Caco-2 (cell line): ENCODE measurements around the gene ATP13A1. TPM values are rescaled to one million over a fixed set of nuclear protein-coding genes. Genes with fewer than 3 reads are reported as not detected.

Experiments used
- BruUV-seq: library from RNA; stranded (reverse); fragments of 400-500 nt; replicated peaks from 2 replicates; lab custom pipeline; 2021; lab: Mats Ljungman, UMichigan
- CTCF ChIA-PET: fragments of 300-600 bp; sonication (Branson Sonifier 250); formaldehyde crosslinking; loops from one replicate; lab custom pipeline; 2022; ENCODE audit warnings: antibody characterized with exemption; lab: Charles Lee
- POLR2A ChIA-PET: fragments of 300-600 bp; sonication (Branson Sonifier 250); formaldehyde crosslinking; loops from one replicate; lab custom pipeline; 2022; ENCODE audit warnings: antibody characterized with exemption; lab: Charles Lee
- DNase-seq, 2 experiments: peaks; one replicate each; pipeline versions ENCODE4 v3.0.0 to v3.0.0-alpha.2; 2020 to 2022
- H3K27me3 ChIP-seq: replicated peaks from 2 replicates; pipeline ENCODE4 v1.6.0; 2011; ENCODE audit warnings: low read length; ENCODE audit not compliant: control insufficient read depth, insufficient read depth
- H3K36me3 ChIP-seq: 2 replicates; pipeline ENCODE4 v1.5.1; 2011; ENCODE audit warnings: low read length; ENCODE audit not compliant: control insufficient read depth, insufficient read depth
- H3K4me1 ChIP-seq: fragments of 250-450 bp; sonication (Bioruptor Pico); 2 replicates; pipeline ENCODE4 v1.5.1; 2020; ENCODE audit warnings: mild to moderate bottlenecking
- H3K4me3 ChIP-seq: 2 replicates; pipeline ENCODE4 v1.5.1; 2011; ENCODE audit warnings: low read depth, mild to moderate bottlenecking, control low read depth, low read length
- H3K9me3 ChIP-seq: fragments of 250-450 bp; sonication (Bioruptor Pico); 2 replicates; pipeline ENCODE4 v1.5.1; 2020; ENCODE audit warnings: mild to moderate bottlenecking, moderate library complexity
- H3K27ac Mint-ChIP-seq: one replicate; pipeline ENCODE4 v1.8.0; 2022; ENCODE audit warnings: mixed read lengths; ENCODE audit not compliant: unreplicated experiment
- H3K27me3 Mint-ChIP-seq: one replicate; pipeline ENCODE4 v1.8.0; 2022; ENCODE audit warnings: mixed read lengths; ENCODE audit not compliant: insufficient read depth, unreplicated experiment
- H3K36me3 Mint-ChIP-seq: one replicate; pipeline ENCODE4 v1.8.0; 2022; ENCODE audit warnings: mild to moderate bottlenecking, mixed read lengths; ENCODE audit not compliant: insufficient read depth, unreplicated experiment
- H3K4me1 Mint-ChIP-seq: one replicate; pipeline ENCODE4 v1.8.0; 2022; ENCODE audit warnings: low read depth, mixed read lengths; ENCODE audit not compliant: unreplicated experiment
- H3K4me3 Mint-ChIP-seq: one replicate; pipeline ENCODE4 v1.8.0; 2022; ENCODE audit warnings: mild to moderate bottlenecking, moderate library complexity, mixed read lengths; ENCODE audit not compliant: unreplicated experiment
- H3K9me3 Mint-ChIP-seq: one replicate; pipeline ENCODE4 v1.8.0; 2022; ENCODE audit warnings: mixed read lengths; ENCODE audit not compliant: unreplicated experiment
- intact Hi-C: fragments of 100-400 bp; cut with micrococcal nuclease; formaldehyde crosslinking; loops from one replicate; pipeline ENCODE4 v1.10.0; 2022; ENCODE audit not compliant: unreplicated experiment
- total RNA-seq: library from RNA; stranded (reverse); gene quantifications from 2 replicates; pipeline ENCODE4 v1.2.3, GENCODE V29; 2022
- TF ChIP-seq, protein P1 (sequence below), 2 experiments: fragments of 200-600 bp in 1 of 2; IDR thresholded peaks; 1 replicate in 1 of 2; 2 replicates in 1 of 2; pipeline versions ENCODE4 v1.5.1 to v1.8.0; 2011 to 2022; ENCODE audit warnings: antibody characterized with exemption in 1 of 2, control low read depth in 1 of 2, inconsistent platforms in 1 of 2, low read depth in 1 of 2, low read length in 1 of 2, mild to moderate bottlenecking in 1 of 2, moderate library complexity in 1 of 2; ENCODE audit not compliant: insufficient read depth in 1 of 2, severe bottlenecking in 1 of 2, unreplicated experiment in 1 of 2

ATP13A1 gene
- total RNA-seq, 1 experiment from 2014 or later = 83.0 TPM

DNA sequence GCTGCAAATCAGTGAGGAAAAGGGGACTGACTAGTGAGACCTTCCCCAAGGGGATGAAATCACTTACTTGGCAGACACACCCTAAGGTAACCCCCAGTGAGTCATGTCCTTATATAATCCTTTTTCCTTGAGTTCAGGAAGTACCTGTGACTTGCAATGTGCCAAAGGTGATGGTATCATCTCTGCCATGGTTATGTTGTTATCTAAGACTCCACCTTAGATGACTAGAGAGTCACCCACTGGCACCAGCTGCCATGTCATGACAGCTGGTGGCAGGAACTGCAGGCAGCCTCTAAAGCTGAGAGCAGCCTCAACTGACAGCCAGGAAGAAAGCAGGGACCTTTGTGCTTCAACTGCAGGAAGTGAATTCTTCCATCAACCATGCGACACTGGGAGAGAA lies 57.5 kb downstream of the ATP13A1 start:
- Histone ChIP-seq H3K36me3 (no peaks in the 10 kb centered on the region), H3K4me1 (peaks cover 4% of the 10 kb centered on the region; the same call in 1 of the 2 replicates), H3K9me3 (no peaks in the 10 kb centered on the region), H3K4me3 (no peak overlapping the region), H3K27me3 (no peaks in the 10 kb centered on the region)
- intact Hi-C loops = no loop called here
- no TSS peak for BruUV-seq
- peaks cover 7% of the 10 kb centered on the region for H3K4me1 Mint-ChIP-seq
- CTCF ChIA-PET = interaction anchor here (0.8 kb wide), 1 partner anchor 52 kb away, joined by 3 read pairs; no protein-coding TSS in a partner anchor
- TF ChIP-seq, protein P1, sequence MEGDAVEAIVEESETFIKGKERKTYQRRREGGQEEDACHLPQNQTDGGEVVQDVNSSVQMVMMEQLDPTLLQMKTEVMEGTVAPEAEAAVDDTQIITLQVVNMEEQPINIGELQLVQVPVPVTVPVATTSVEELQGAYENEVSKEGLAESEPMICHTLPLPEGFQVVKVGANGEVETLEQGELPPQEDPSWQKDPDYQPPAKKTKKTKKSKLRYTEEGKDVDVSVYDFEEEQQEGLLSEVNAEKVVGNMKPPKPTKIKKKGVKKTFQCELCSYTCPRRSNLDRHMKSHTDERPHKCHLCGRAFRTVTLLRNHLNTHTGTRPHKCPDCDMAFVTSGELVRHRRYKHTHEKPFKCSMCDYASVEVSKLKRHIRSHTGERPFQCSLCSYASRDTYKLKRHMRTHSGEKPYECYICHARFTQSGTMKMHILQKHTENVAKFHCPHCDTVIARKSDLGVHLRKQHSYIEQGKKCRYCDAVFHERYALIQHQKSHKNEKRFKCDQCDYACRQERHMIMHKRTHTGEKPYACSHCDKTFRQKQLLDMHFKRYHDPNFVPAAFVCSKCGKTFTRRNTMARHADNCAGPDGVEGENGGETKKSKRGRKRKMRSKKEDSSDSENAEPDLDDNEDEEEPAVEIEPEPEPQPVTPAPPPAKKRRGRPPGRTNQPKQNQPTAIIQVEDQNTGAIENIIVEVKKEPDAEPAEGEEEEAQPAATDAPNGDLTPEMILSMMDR (IDR thresholded peaks at IDR 0.05; ENCODE audit: insufficient read depth in 1 of 2, low read depth in 1 of 2, low read length in 1 of 2, severe bottlenecking in 1 of 2, unreplicated experiment in 1 of 2) = no peak
- H3K27me3 Mint-ChIP-seq = no peaks in the 10 kb centered on the region
- POLR2A ChIA-PET = no interaction called here
- H3K36me3 Mint-ChIP-seq = no peaks in the 10 kb centered on the region
- no peak overlapping the region for H3K4me3 Mint-ChIP-seq
- peak overlapping the region; percentile 48 for H3K27ac Mint-ChIP-seq
- DNase-seq = no peak
- H3K9me3 Mint-ChIP-seq = no peaks in the 10 kb centered on the region

DNA sequence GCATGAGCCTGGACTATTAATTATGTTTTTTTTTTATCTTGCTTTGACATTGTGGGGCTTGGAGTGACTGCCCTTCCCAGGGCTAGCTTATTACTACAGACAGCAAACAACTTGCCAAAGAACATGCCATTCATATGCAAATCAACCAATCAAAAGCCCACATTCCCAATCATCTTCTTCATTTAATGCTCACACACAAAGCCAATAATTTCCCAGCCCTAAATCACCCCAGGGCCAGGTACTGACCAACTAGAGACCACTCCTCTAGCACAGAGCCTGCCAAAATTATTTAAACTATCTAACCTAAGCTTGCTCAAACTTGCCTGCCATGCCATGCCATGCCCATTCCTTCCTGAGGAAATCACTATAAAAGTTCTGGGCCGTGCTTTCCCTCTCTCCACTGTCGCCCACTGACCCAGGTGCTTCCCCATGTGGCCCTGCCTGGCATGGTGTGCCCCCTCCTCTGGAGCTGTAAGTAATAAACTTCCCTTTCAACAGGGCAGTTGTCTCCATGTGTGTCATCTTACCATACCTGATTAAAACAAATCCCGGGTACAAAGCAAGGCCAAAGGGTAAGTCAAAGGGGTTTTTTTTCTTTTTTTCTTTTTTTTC lies 60.7 kb downstream of the ATP13A1 start:
- H3K9me3 ChIP-seq = no peaks in the 10 kb centered on the region
- ChIA-PET POLR2A (no interaction called here), CTCF (interaction anchor here (1.1 kb wide), 1 partner anchor 11 kb away, joined by 4 read pairs; no protein-coding TSS in a partner anchor)
- Mint-ChIP-seq H3K27ac (no peak overlapping the region), H3K36me3 (no peaks in the 10 kb centered on the region), H3K4me1 (peaks cover 7% of the 10 kb centered on the region), H3K9me3 (no peaks in the 10 kb centered on the region), H3K4me3 (no peak overlapping the region), H3K27me3 (no peaks in the 10 kb centered on the region)
- TF ChIP-seq, protein P1 (IDR thresholded peaks at IDR 0.05; ENCODE audit: insufficient read depth in 1 of 2, low read depth in 1 of 2, low read length in 1 of 2, severe bottlenecking in 1 of 2, unreplicated experiment in 1 of 2) = no peak
- no peak for DNase-seq
- BruUV-seq = no TSS peak
- no peak overlapping the region for H3K4me3 ChIP-seq
- peaks cover 4% of the 10 kb centered on the region; the same call in 1 of the 2 replicates for H3K4me1 ChIP-seq
- intact Hi-C loops = no loop called here
- H3K27me3 ChIP-seq = no peaks in the 10 kb centered on the region
- H3K36me3 ChIP-seq = no peaks in the 10 kb centered on the region

DNA sequence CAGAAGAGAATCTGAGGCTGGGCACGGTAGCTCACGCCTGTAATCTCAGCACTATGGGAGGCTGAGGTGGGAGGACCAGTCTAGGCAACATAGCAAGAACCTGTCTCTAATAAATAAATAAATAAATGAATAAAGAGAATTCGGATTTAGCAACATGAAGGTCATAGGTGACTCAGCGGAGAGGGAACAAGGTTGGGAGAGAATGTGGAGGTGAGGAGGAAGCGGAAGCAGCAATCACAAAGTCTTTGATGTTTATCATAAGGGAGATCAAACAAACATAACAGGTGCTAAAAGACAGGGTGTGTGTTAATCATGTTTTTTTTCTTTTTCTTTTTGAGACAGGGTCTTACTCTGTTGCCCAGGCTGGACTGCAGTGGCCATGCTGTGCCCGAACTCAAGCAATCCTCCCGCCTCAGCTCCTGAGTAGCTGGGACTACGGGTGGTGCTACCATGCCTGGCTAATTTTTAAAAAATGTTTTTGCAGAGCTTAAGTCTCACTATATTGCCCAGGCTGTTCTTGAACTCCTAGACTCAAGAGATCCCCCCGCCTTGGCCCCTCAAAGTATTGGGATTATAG lies 61.3 kb downstream of the ATP13A1 start:
- Mint-ChIP-seq H3K36me3 (no peaks in the 10 kb centered on the region), H3K27me3 (no peaks in the 10 kb centered on the region), H3K27ac (no peak overlapping the region), H3K4me3 (no peak overlapping the region), H3K4me1 (peaks cover 7% of the 10 kb centered on the region), H3K9me3 (no peaks in the 10 kb centered on the region)
- intact Hi-C loops = no loop called here
- no peaks in the 10 kb centered on the region for H3K36me3 ChIP-seq
- H3K4me1 ChIP-seq = peaks cover 4% of the 10 kb centered on the region; the same call in 1 of the 2 replicates
- H3K9me3 ChIP-seq = no peaks in the 10 kb centered on the region
- POLR2A ChIA-PET = no interaction called here
- no peaks in the 10 kb centered on the region for H3K27me3 ChIP-seq
- H3K4me3 ChIP-seq = no peak overlapping the region
- no TSS peak for BruUV-seq
- CTCF ChIA-PET = interaction anchor here (1.1 kb wide), 1 partner anchor 11 kb away, joined by 4 read pairs; no protein-coding TSS in a partner anchor
- no peak for DNase-seq
- TF ChIP-seq, protein P1 (IDR thresholded peaks at IDR 0.05; ENCODE audit: insufficient read depth in 1 of 2, low read depth in 1 of 2, low read length in 1 of 2, severe bottlenecking in 1 of 2, unreplicated experiment in 1 of 2) = no peak
